Glomerular visceral epithelial cell (primary cell): Measurements from ENCODE around the gene DOK6.
"Not testable (repeated sequence)": the region's sequence is repeated elsewhere in the genome, so short reads cannot be mapped to it uniquely, and the experiment has no call there.

Experiments
- DNase-seq: peaks from one replicate; pipeline ENCODE4 v3.0.0-alpha.2; 2016; ENCODE audit errors: extremely low spot score

DOK6 gene

DNA sequence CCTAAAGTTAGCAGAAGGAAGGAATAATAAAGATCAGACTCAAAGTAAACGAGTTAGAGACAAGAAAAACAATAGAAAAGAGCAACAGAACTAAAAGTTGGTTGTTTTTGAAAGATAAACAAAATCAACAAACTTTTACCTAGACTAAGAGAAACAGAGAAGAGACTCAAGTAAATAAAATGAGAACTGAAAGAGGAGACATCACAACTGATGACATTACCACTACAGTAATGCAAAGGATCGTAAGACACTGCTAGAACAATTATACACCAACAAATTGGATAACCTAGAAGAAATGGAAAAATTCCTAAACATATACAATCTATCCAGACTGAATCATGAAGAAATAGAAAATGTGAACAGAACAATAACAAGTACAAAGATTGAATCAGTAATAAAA is 407.7 kb downstream of the DOK6 start:
- no peak for DNase-seq

DNA sequence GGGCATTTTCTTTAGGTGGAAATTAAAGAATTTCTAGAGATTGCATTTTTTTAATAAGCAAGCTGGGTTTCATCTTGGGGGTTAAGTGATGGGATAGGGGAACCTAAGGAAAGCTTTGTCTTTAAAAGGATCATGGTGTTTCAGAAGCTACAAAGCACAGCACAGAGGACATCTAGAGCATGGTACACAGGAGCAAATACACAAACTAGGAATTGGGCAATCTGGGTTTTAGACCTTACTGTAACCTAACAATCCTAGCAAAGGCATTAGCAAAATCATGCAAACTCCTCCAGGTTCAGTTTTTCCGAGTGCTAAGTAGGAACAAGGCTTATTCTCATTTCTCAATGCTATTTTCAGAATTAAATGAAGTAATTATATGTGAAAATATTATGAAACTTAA is 412.9 kb downstream of the DOK6 start:
- no peak for DNase-seq

DNA sequence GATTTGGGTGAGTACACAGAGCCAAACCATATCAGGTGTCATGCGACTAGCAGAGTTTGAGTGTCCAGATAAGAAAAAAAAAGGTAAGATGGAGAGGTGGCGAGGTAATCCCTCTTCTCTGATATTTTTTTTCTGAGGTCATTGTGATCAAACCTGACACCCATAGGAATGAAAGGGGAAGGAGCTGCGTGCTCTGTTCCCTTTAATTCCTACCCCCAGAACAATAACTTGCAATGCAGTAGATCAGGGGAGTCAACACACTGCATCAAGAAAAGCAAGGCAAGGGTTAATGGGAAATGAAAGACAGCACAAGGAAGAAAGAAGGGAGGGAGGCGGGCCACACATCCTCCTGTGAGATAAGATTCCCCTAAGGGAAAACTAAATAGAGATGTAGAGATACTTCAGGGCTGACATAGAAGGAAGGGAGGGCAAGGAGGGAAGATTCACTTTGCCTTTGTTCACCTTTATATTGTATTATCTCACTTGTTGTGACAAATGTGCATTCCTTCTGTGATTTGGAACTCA is 414.2 kb downstream of the DOK6 start:
- DNase-seq = no peak

DNA sequence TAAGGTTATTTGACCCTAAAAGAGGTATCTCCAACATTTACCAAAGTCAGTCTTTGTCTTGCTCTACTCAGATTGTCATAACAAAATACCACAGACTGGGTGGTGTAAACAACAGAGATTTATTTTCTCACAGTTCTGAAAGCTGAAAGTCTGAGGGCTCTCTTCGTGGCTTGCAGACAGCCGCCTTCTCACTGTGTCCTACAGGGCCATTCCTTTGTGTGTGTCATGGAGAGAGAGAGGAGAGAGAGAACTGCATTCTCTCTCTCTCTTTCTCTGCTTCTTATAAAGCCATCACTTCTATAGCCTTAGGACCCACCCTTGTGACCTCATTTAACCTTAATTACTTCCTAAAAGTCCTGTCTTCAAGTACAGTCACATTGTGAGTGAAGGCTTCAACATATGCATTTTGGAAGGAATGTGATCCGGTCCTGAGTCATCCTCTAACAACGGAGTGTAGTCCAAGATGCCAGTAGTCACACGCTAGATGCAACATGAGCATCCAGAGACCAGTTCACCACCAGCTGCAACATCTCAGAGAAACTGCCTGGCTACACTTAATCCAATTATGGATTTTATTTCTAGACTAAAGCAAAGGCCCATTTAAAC is 416.8 kb downstream of the DOK6 start:
- DNase-seq = no peak

DNA sequence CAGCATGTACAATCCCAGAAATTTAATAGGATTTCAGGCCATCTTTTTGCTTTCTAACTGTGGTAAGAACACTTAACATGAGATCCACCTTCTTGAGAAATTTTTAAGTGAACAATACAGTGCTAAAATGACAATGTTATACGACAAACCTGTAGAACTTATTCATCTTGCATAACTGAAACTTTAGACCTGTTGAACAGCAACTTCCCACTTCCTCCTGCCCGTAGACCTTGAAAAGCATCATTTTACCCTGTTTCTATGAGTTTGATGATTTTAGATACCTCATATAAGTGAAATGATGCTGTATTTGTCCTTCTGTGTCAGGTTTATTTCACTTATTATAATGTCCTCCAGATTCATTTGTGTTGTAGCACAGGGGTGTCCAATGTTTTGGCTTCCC is 418.8 kb downstream of the DOK6 start:
- no peak for DNase-seq

DNA sequence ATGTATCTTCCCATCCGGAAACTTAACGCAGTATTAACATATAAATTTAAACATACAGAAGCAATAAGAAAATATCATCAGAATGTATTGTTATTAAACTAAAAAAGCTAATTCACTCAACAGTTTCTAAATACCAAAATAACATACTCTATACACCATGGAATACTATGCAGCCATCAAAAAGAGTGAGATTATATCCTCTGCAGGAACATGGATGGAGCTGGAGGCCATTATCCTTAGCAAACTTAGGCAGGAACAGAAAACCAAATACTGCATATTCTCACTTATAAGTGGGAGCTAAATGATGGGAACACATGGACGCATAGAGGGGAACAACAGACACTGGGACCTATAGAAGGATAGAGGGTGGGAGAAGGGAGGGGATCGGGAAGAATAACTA is 419.9 kb downstream of the DOK6 start:
- DNase-seq = no peak

DNA sequence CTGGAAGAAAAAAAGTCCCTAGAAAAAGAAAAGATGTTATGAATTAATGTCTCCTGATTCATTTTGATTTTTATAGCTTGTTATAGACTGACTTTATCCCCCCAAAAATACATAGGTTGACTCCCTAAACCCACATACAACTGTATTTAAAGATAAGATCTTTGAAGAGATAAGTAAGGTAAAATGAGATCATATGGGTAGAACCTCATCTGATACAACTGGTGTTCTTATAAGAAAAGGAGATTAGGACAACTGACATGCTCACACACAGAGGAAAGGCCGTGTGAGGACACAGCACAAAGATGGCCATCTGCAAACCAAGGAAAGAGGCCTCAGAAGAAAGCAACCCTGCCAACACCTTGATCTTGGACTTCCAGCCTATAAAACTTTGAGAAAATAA is 429.5 kb downstream of the DOK6 start:
- DNase-seq = no peak

DNA sequence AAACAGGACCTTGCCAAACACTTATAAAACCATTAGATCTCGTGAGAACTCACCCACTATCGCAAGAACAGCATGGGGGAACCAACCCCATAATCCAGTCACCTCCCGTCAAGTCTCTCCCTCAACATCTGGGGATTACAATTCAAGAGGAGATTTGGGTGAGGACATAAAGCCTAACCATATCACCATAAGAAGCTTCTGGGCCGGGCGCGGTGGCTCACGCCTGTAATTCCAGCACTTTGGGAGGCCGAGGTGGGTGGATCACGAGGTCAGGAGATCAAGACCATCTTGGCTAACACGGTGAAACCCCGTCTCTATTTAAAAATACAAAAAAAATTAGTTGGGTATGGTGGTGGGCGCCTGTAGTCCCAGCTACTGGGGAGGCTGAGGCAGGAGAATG is 434.3 kb downstream of the DOK6 start:
- not testable (repeated sequence) for DNase-seq

DNA sequence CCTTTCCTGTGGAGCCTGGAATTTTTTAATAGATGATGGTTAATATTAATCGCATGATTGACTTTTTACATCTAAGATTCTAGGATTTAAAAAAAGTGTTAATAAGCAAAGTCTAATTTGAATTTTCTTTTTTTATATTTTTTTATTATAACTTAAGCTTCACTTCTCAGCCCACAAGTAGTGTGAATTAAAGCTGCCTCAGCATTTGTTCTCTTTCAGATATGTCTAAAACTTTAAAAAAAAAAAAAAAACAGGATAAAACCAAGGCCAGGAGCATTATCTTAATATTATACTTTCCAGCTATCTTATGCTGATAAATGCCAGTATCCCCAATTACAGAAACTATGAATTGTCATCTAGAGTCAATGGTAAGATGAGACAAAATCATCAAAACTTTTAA is 437.3 kb downstream of the DOK6 start:
- DNase-seq = no peak

DNA sequence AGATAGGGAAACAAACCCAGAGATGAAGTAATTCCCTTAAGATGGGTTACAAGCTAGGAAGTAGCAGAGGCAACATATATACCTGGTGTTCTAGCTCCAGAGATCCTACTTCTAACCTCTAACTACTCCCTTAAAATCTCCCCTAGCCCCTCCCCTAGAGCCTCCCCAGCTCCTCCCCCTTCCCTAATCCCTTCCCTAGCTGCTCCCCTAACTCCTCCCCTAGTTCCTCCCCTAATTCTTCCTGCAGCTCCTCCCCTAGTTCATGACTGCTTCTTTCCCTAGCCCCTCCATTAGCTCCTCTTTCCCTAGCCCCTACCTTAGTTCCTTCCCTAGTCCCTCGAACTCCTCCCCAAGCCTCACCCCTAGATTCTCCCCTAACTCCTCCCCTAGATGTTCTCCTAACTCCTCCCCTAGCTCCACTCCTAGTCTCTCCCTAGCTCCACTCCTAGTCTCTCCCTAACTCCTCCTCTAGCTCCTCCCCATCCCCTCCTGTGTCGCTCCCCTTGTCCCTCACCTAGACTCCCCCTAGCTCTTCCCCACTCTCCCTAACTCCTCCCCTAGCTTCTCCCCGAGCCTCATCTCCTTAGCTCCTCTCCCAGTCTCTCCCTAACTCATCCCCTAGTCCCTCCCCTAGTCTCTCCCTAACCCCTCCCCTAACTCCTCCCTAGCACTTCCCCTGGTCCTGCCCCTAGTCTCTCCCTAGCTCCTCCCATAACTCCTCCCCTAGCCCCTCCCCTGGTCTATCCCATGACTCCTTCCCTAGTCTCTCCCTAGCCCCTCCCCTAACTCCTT is 438.1 kb downstream of the DOK6 start:
- peak; percentile 14 for DNase-seq

DNA sequence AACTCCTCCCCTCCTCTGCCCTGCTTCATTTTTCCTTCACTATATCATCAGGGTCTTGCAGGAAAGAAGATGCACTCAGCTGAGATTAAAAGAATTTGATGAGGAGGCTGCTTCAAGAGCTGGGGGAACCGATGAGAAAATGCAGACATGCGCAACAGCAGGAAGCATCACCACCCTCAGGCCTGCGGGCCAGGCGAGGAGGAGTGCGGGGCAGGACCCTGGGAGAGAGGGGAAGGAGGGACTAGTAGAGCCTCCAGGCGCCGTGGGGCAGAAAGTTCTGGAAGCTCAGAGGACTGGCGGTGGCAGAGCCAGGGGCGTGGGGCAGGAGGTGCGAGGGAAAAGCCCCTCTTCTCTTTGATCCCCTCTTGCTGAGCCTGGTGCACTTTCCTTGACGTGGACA is 438.8 kb downstream of the DOK6 start:
- DNase-seq = no peak

DNA sequence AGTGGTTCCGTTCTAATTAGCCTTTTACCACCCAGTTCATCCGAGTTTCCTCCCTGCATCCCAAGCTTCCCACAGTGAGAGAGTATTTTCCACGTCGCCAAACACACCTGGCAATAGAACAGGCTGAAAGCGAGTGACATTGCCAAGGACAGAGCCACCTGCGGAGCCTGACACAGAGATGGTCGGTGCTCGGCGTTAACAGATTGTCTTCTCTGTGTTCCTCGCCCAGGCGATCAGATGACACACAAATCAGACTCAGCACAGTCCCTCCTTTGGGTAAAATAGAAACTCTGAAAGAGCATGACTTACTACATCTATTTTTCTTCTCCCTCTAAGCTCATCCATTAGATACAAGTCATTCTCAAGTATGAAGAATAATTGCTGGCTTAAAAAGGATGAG is 439.3 kb downstream of the DOK6 start:
- no peak for DNase-seq

DNA sequence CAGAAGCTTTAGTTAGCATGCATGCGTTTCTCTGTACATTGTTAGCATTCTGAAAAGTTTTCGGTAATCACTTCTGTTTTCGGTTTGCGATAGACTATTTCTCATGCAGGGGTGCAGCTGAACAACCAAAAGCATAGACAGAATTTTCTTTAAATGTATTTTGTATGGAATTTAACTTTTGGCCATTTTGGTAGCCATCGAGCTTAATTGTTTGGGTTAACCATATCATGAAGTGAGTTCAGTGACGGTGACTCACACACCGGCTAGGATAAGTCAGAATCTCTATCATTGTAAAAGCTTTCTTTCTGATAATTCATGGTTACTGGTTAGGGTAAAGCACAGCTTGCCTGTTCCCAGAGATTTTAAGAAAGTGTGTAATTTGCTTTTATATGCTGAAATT is 439.8 kb downstream of the DOK6 start:
- DNase-seq = no peak

DNA sequence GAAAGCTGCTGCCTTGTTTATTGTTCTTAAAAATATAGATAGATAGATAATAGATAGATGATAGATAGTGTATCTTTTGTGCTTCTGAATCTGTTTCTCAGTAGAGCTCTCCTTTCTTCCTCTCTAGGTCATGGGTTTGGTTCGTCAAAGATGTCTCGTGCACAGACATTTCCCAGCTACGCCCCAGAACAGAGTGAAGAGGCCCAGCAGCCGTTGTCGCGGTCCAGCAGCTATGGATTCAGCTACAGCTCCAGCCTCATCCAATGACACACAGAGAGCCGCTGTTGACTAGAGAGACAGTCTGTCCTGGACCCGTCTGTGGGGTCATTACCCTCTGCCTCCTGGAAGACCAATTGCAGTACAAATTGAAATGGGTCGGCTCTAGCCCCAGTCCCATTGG is 440.4 kb downstream of the DOK6 start:
- no peak for DNase-seq

DNA sequence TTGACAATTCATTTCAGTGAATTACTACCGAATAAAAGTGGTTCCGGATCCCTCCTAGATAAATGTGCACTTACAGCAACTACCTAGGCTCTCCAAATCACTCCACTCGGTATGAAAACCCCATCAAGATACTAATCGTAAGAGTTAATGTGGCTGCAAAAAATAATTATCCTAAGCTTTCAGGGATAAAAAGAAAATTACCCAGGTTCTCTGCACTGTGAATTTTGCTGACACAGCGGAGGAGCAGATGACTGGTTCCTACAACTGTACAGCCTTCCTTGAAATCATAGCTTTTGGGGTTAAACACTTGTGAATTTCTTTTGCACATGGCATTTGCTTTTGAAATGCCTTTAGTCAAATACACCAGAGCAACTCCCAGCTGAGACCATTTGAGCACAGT is 442.3 kb downstream of the DOK6 start:
- DNase-seq = no peak

DNA sequence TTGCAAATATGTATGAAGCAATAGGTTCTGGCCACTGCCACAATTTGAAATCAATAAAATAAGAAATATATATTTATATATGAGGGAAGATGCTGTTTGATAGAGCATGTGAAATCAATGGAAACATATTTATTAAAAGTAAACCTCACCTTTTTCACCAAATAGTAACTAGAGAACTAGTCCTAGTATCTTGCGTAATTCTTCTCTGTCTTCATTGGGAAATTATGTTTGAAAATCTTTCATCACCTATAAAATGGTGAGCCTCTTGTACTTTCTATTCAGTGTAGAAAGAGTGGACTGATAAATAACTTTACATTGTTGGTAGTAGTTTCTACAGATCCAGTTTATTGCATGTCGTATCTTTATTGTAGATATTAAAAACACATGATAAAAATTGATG is 444.0 kb downstream of the DOK6 start:
- no peak for DNase-seq

DNA sequence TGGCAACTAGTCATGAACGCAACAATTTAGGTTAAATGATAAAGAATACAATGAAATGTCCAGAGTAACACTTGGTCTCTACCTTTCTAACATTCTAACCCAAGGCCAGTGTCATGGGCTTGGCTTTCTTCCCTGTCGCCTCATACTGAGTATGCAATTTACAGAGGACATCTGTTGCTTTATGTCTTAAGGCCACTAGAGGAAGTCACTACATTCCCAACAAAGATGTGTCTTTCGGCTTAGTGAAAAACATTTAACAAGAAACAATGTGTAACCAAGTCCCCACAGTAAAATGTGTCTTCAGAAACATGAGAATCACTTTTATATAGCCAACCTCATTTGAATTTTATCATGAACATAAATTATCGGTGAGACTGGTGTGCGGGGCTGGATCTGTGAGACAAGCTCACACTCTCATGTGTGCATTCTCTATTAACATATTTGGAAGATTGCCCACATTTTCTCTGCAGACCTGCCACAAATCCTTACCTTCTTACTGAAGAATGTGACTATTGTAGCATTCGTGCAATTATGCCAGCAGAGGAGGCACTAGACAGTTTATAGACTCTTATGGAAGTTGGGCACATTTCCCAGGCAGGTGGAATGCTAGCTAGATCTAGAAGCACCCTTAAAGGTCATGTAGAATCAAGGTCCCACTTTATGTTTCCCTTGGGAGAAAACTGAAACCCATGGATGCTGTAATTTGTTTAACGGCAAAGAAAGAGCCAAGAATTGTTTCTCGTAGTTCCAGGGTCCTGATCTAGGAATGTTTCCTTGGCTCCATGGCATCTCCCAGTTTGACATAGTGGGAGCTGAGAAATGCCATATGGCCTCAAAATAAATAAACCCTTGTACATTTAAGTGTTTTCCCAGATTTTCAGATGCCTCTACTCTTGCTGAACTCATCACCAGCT is 445.2 kb downstream of the DOK6 start:
- peak; percentile 2 for DNase-seq

DNA sequence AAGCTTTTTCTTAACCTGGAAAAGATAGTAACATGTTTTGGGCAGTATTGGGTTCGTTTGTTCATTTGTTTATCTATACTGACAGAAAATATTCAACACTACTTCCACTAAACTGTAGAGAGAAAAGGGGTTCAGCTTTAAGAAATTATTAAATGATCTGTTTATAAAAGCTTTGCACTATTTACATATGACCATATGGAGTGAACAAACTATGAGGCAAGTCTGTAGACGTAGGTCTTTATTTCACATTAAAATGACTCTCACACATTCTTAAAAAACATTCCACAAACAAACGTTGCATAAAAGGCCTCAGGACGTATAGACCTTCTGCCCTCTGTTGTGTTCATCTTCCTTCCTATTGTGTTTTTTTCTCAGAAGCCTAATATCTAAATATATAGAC is 452.4 kb downstream of the DOK6 start:
- no peak for DNase-seq

DNA sequence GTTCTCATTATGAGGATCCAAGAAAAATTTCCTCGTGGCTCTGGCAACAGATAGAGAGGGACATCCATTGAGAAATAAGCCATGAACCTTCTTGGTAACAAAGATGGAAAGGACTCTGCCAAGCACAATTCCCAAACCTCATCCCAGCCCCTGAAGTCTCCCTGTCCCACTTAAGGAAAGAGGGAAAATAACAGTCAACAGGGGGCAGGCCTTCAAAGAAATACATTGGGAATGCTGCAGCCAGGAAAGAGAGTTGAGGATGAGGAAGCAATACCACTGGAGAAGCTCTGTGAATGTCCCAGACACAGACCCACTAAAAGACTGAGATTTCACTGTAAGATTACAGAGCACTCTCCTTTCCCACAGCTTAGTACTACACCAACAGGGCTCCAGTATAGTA is 453.8 kb downstream of the DOK6 start:
- no peak for DNase-seq

DNA sequence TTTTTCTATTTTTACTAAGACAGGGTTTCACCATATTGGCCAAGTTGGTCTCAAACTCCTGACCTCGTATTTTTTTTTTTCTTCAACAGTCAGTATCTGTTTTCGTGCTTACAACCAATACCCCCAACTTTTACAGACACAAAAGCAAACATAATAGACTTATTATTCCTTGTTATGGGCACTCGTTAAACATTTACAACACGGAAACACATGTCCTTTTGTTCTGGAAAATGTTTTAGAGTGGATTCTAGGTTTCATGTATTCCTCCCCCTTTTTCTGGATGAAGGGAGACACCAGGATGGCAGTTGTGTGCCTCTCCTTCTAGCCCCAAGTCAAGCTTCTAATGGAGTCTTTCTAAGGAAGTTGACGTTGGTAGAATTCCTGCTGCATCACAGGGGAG is 458.2 kb downstream of the DOK6 start:
- no peak for DNase-seq

DNA sequence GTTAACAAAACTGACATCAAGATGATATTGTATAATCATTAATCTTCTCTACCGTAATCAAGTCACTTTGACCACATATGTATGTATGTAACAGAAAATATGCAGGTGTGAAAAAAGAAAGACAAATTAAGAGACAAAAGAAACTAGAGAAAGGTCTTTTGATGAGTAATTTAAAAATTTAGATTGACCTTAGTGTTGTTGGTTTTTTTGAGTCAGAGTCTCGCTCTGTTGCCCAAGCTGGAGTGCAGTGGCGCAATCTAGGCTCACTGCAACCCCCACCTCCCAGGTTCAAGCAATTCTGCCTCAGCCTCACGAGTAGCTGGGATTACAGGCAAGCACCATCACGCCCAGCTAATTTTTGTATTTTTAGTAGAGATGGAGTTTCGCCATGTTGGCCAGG is 464.1 kb downstream of the DOK6 start:
- DNase-seq = not testable (repeated sequence)

DNA sequence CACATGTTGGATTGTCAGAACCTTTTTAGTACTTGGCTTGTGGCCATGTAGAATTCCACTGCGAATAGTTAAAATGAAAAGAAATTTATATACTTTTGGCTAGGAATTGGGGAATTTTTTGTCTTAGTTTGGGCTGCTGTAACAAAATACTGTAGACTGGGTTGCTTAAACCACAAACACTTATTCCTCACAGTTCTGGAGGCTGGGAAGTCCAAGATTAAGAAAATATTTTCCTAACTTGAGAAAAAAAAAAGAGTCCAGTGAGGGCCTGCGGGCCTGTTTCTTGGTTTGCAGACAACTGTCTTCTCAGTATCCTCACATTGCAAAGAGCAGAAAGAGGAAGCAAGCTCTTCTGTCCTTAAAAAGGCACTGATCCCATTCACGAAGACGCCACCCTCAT is 465.1 kb downstream of the DOK6 start:
- DNase-seq = no peak

DNA sequence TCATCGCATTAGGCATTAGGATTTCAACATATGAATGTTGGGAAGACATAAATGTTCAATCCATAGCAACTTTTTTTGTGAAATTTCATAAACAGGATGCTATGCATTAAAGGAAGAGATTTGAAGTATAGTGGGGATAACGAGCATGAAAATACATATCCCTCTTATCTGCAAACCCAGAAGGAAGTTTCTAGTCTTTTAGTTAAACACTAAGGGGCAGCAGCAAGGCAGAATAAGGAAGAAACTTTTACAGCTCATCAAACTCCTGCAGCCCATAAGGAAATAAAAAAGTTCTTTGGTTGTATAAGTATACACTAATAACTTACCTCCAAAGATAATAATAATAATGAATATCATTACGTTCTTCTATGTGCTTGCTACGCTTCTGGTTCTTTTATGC is 465.5 kb downstream of the DOK6 start:
- DNase-seq = no peak
